Endothelial cell of umbilical vein (primary cell): ENCODE measurements around the gene RAPGEF6. TPM values are rescaled to one million over a fixed set of nuclear protein-coding genes. Genes with fewer than 3 reads are reported as not detected.

Experiments
- BruUV-seq: library from RNA; stranded (reverse); fragments of 400-500 nt; replicated peaks from 2 replicates; lab custom pipeline; 2021; lab: Mats Ljungman, UMichigan
- CTCF ChIA-PET: fragments of 300-600, 350-600 bp; sonication (Branson Sonifier 250); formaldehyde crosslinking; loops from one replicate; lab custom pipeline; 2021; ENCODE audit warnings: antibody characterized with exemption, inconsistent platforms; lab: Charles Lee
- POLR2A ChIA-PET: fragments of 300-600, 350-600 bp; sonication (Branson Sonifier 250); formaldehyde crosslinking; loops from one replicate; lab custom pipeline; 2021; ENCODE audit warnings: antibody characterized with exemption, inconsistent platforms; lab: Charles Lee
- DNase-seq: peaks from one replicate; pipeline ENCODE4 v3.0.0-alpha.2; 2011; ENCODE audit warnings: low read depth, low spot score
- FAIRE-seq: peaks from 2 replicates; lab custom pipeline; 2011; peaks lifted over from hg19 to GRCh38; lab: Jason Lieb, UNC
- H2AFZ ChIP-seq: 2 replicates; pipeline ENCODE4 v1.6.0; 2012; ENCODE audit warnings: low read depth, low read length, control low read depth, inconsistent platforms
- H3K27ac ChIP-seq: 2 replicates; pipeline ENCODE4 v1.5.1; 2011; ENCODE audit warnings: low read depth, mild to moderate bottlenecking, control low read depth, low read length, moderate library complexity; ENCODE audit not compliant: insufficient read depth
- H3K27me3 ChIP-seq, 2 experiments: 2 replicates each; pipeline versions ENCODE4 v1.6.0 to v1.6.1; 2011; ENCODE audit warnings: low read length in 2 of 2, mixed read lengths in 1 of 2; ENCODE audit not compliant: control insufficient read depth in 2 of 2, insufficient read depth in 2 of 2
- H3K36me3 ChIP-seq, 2 experiments: 2 replicates in 1 of 2; 3 replicates in 1 of 2; pipeline ENCODE4 v1.5.1; 2011; ENCODE audit warnings: low read length in 2 of 2, mild to moderate bottlenecking in 1 of 2, moderate library complexity in 1 of 2; ENCODE audit not compliant: control insufficient read depth in 2 of 2, insufficient read depth in 2 of 2; ENCODE audit errors: extremely low read depth in 1 of 2
- H3K4me1 ChIP-seq: 3 replicates; pipeline ENCODE4 v1.5.1; 2011; ENCODE audit warnings: mild to moderate bottlenecking, low read length; ENCODE audit not compliant: control insufficient read depth, insufficient read depth; ENCODE audit errors: extremely low read depth
- H3K4me2 ChIP-seq: 2 replicates; pipeline ENCODE4 v1.6.1; 2011; ENCODE audit warnings: low read length, control low read depth, mixed read lengths; ENCODE audit not compliant: insufficient read depth
- H3K4me3 ChIP-seq, 3 experiments: fragments of 200-600 bp in 1 of 3; sonication (generic), shearing (Covaris generic) in 1 of 3; replicated peaks in 1 of 3; 2 replicates each; pipeline ENCODE4 v1.5.1; 2011 to 2016; ENCODE audit warnings: control low read depth in 3 of 3, low read length in 3 of 3, mild to moderate bottlenecking in 2 of 3, inconsistent platforms in 1 of 3, low read depth in 1 of 3, moderate library complexity in 1 of 3; ENCODE audit not compliant: insufficient read depth in 1 of 3
- H3K79me2 ChIP-seq: 2 replicates; pipeline ENCODE4 v1.6.0; 2012; ENCODE audit warnings: low read length, inconsistent platforms; ENCODE audit not compliant: control insufficient read depth, insufficient read depth
- H3K9ac ChIP-seq: replicated peaks from 2 replicates; pipeline ENCODE3; 2011; ENCODE audit warnings: low read length, control low read depth; ENCODE audit not compliant: insufficient read depth; ENCODE audit errors: extremely low read depth
- H3K9me1 ChIP-seq: replicated peaks from 3 replicates; pipeline ENCODE4 v1.6.0; 2011; ENCODE audit warnings: mild to moderate bottlenecking, low read length; ENCODE audit not compliant: control insufficient read depth, insufficient read depth; ENCODE audit errors: extremely low read depth
- H3K9me3 ChIP-seq: replicated peaks from 2 replicates; pipeline ENCODE4 v1.5.1; 2012; ENCODE audit warnings: low read length, inconsistent platforms; ENCODE audit not compliant: control insufficient read depth, insufficient read depth
- H4K20me1 ChIP-seq: replicated peaks from 2 replicates; pipeline ENCODE3; 2011; ENCODE audit warnings: mild to moderate bottlenecking, low read length; ENCODE audit not compliant: control insufficient read depth, insufficient read depth; ENCODE audit errors: extremely low read depth
- CTCF ChIP-seq, 2 donors: IDR thresholded peaks; 1 replicate in 1 of 2; 2 replicates in 1 of 2; pipeline ENCODE4 v1.5.1; 2011; ENCODE audit warnings: low read length in 2 of 2, mild to moderate bottlenecking in 2 of 2, moderate library complexity in 2 of 2, control low read depth in 1 of 2, inconsistent platforms in 1 of 2, low read depth in 1 of 2; ENCODE audit not compliant: insufficient read depth in 1 of 2; ENCODE audit errors: extremely low read depth in 1 of 2
- FOS ChIP-seq: IDR thresholded peaks from 2 replicates; pipeline ENCODE4 v1.6.1; 2011; ENCODE audit warnings: mild to moderate bottlenecking, low read length, moderate library complexity, borderline replicate concordance; ENCODE audit not compliant: insufficient read depth
- MYC ChIP-seq: IDR thresholded peaks from one replicate; pipeline ENCODE4 v1.6.1; 2011; ENCODE audit warnings: mild to moderate bottlenecking, low read depth, low read length
- POLR2AphosphoS5 ChIP-seq: IDR thresholded peaks from 2 replicates; pipeline ENCODE4 v1.6.1; 2012; ENCODE audit warnings: low read depth, mild to moderate bottlenecking, control low read depth, low read length, moderate library complexity; ENCODE audit not compliant: insufficient read depth
- dilution Hi-C: fragments of 300-500 bp; cut with MboI; formaldehyde crosslinking; loops from one replicate; pipeline ENCODE4 v1.15.0; 2019; ENCODE audit warnings: low sequenced_read_pairs; ENCODE audit not compliant: extremely low pct_ligation_motif_present
- intact Hi-C: fragments of 100-400 bp; cut with micrococcal nuclease; formaldehyde crosslinking; loops from one replicate; pipeline ENCODE4 v1.10.0; 2022
- polyA plus RNA-seq, 4 experiments: library from polyadenylated mRNA; depleted of rRNA in 3 of 4; stranded (reverse) in 3 of 4; unstranded in 1 of 4; fragments of >200 nt; gene quantifications; 2 replicates each; pipeline versions ENCODE4 v1.2.1 to v1.2.3, GENCODE V29; 2011 to 2012; ENCODE audit warnings: missing spikeins in 1 of 4
- total RNA-seq: library from RNA; stranded (reverse); gene quantifications from 2 replicates; pipeline ENCODE4 v1.2.3, GENCODE V29; 2021

The RAPGEF6 gene
- total and polyA plus RNA-seq, 2 donors (not counting 3 experiments of a cell fraction or from before 2014, with no cell fraction given): 3.5 to 17.5 TPM

GRCh38 chr5:131382407-131383395 is 252.3 kb downstream of the RAPGEF6 start:
- Histone ChIP-seq H3K27ac (no peak overlapping the region), H3K9me3 (no peaks in the 10 kb centered on the region), H4K20me1 (no peaks in the 10 kb centered on the region), H3K4me1 (peaks cover 45% of the 10 kb centered on the region), H3K4me2 (no peak overlapping the region), H3K9me1 (no peaks in the 10 kb centered on the region), H2AFZ (no peak overlapping the region), H3K27me3 (no peaks in the 10 kb centered on the region), H3K79me2 (peaks cover 9% of the 10 kb centered on the region), H3K4me3 (no peak overlapping the region), H3K9ac (no peak overlapping the region), H3K36me3 (no peaks in the 10 kb centered on the region)
- FAIRE-seq (no peak), DNase-seq (peak; percentile 47)
- intact Hi-C loops: no loop called here
- no TSS peak for BruUV-seq
- ChIA-PET CTCF (interaction anchor here (0.6 to 2.0 kb wide), 17 partner anchors 9 to 1189 kb away, joined by 3 to 20 read pairs (median 4); partner anchors contain the start of genes CDC42SE2 and HINT1), POLR2A (no interaction called here)
- dilution Hi-C loops: no loop called here
- TF ChIP-seq FOS (no peak), CTCF (IDR thresholded peaks at IDR 0.05; ENCODE audit: extremely low read depth in 1 of 2, insufficient read depth in 1 of 2, low read depth in 1 of 2, low read length in 2 of 2) (peak; percentile 37 to 49), POLR2AphosphoS5 (no peak), MYC (no peak)
